HG03565 (cell line): ENCODE results near the gene NAA16.

Experiments used
- ATAC-seq: cut with Tn5 transposase; IDR thresholded peaks from one replicate; pipeline ENCODE4 v1.9.1; 2021; ENCODE audit warnings: mild to moderate bottlenecking, moderate library complexity; ENCODE audit not compliant: unreplicated experiment

The NAA16 gene

GRCh38 chr13:41302743-41303142 is 8.3 kb upstream of the NAA16 start:
- ATAC-seq = no peak

GRCh38 chr13:41304551-41304950 is 6.5 kb upstream of the NAA16 start:
- no peak for ATAC-seq

- no peak for ATAC-seq
Observed at GRCh38 chr13:41306271-41307145, 4.6 kb upstream of the NAA16 start.

- ATAC-seq = no peak
Observed at GRCh38 chr13:41307884-41308640, 3.0 kb upstream of the NAA16 start.

DNA sequence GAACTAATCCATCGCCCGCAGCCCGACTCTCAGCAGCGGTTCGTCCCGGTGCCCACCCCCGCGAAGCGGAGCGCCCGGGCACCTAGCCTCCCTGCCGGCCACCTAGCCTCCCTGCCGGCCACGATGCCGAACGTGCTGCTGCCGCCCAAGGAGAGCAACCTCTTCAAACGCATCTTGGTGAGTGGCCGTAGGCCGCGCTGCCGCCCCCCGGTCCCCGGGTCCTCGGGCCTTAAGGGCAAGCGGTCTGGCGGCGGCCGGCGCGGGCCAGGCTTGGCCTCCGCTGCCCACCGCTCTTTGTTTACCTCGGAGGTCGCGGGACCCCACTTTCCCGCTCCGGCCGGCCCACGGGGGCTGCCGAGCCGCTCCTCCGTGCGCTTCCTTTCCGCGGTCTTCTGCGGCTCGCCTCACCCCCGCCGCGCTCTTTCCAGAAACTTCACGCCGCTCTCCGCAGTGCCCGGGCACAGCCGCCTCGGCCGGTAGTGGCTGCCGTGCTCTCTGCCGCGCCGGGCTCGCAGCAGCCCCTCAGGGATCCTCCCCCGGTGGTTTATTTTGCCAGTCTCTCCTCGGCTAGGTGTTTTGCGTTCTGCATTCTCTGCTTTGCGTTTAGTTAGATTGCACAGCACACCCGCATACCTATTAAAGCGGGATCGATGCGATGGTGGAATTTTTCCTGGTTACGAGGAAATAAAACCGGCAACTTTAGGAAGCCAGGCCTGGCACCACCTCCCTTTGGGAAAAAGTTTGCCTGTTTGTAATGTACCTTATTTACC is 524 bp downstream of the NAA16 start:
- peak; percentile 30 for ATAC-seq

DNA sequence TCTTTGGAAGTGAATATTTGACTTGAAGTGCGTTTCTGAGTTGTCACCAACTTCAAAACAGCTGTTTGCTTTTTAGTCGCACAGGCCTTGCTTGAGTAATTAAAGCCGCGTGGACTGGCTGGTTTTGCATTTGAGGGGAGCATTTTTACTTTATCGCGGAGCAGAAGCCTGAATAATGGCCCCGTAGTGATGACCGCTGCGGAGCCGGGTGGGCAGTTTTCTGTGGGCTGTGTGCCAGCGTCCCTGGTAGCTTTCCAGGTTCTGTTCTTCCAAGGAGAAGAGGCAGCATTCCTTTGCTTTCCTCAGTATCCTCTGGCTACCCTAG is 1.1 kb downstream of the NAA16 start:
- ATAC-seq = no peak

DNA sequence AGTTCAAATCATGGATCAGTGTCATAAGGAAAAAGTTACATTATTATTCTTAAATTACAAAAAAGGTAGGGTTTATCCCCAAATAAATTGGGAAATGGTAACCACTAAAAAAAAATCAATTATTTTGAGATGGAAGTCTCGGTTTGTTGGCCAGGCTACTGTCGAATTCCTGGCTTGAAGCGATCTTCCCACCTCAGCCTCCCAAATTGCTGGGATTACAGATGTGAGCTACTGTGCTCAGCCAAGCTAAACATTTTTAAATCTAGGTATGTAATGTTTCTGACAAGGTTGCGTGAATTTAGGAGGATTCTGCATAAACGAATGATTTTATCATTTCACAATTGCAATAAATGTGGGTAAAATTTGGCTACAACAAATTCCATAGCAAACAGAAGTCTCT is 2.0 kb downstream of the NAA16 start:
- ATAC-seq = no peak

DNA sequence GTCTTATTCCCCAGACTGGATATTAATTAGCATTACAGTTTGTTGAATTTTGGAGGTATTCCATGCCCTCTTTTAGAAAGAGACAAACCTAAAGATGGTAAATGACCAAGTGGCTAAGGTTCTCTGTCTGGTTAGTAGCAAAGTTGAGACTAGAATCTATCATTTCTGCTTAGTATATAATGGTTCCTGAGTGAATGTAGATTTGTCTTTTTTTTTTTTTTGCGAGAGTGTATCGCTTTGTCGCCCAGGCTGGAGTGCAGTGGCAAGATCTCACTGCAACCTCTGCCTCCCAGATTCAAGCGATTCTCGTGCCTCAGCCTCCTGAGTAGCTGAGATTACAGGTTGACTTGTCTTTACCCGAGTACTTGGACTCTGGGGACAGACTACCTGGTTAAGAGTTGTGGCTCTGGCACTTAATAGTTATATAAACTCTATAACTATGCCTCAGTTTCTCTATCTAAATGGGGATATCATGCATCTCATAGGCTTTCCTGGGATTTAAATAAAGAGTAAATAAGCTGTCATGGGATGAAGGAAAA is 2.7 kb downstream of the NAA16 start:
- no peak for ATAC-seq

- ATAC-seq = no peak
Observed at GRCh38 chr13:41315443-41316047, 4.5 kb downstream of the NAA16 start.

DNA sequence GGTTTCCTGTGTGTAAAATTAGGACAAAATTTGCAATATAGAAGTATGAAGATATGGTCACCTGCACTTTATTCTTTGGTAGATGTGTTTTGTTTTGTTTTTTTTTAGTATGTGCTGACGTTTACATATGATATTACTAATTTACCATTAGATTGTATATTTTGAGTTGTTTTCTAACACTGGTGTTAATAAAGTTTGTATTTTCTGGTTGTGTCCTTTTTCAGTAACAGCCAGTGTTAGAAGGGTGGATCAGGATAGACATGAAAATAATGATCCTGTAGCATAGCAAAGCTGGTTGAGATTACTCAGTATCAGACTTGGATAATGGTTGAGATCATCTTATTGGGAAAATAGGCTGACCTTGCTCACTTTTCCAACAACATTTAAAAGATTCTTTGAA is 6.2 kb downstream of the NAA16 start:
- ATAC-seq = no peak

DNA sequence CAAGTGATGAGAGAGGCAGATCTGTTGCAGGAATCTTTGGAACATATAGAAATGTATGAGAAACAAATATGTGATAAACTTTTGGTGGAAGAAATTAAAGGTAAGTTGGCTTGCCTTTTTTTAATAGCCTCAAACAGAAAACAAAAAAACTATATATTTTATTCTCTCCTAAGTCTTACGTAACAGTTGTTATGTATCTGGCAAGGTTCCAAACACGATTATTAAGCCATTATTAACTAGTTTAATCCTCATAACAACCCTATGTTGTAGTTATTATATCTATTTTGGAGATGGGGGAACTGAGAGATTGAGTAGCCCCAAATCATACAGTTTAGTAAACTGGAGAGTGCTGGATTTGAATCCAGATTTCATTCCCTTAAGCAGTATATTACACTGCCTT is 14.7 kb downstream of the NAA16 start:
- no peak for ATAC-seq

DNA sequence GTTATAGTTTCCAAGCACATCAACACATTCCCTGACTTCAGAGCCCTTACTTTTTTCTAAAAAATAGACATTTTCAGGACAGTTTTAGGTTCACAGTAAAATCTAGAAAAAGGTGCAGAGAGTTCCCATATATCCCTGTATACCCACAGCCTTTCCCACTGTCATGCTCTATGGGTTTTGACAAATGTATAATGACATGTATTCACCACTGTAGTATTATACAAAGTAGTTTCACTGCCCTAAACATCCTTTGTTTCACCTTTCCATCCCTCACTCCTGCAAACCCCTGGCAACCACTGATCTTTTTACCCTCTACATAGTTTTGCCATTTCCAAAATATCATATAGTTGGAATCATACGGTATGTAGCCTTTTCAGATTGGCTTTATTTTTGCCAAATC is 15.6 kb downstream of the NAA16 start:
- ATAC-seq = no peak

DNA sequence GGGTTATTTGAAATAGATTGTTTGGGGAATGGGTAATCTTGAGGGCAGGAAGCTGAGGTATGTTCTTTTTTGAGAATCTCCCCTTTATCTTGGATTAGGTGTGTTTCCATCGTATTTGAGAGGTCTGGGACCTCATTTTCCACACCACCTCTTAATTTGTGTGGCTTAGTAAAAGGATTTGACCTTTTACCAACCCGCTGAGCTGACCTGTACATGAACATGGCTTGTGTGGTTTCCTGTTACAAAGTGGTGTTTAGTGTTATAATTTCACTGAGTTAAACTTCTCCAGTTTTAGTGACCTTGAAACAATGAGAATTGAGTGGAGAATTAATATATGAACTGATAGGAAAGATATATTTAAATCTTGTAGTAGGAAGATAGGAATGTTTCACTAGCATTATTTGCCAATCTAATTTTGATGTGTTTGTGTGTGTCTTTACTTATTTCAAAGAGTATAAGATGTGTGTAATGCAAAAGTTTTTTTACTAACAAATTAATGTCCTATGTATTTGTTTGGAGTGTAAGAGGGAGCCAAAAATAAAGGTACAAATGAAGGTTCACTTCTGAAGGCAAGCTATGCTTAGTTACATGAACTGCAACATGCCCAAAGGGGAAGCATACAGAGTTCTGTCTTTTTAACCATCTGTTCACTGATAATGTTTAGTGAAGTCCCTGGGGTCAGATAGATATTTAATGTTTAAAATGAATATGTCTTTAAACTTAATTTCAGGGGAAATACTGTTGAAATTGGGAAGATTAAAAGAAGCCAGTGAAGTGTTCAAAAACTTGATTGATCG is 17.1 kb downstream of the NAA16 start:
- ATAC-seq = no peak

GRCh38 chr13:41332829-41333228 is 21.8 kb downstream of the NAA16 start:
- no peak for ATAC-seq

DNA sequence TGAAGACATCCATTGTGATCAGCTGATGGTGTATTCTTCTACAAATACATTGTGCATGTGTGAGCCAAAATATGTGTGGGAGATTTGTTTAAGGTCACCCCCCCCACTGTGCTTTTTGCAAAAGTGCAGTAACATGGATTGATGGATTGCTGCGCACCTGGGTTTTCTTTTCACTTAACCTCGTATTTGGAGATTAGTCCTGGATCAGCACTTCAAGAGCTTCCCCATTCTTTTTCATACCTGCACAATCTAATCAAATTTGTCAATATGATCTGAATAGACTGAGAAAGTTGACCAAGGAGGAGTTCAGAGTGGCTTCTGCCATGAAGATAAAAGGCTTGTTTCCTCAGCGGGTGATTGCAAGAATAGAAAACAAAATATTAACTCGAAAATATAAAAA is 23.7 kb downstream of the NAA16 start:
- no peak for ATAC-seq

- ATAC-seq = no peak
Observed at GRCh38 chr13:41344358-41344757, 33.3 kb downstream of the NAA16 start.

DNA sequence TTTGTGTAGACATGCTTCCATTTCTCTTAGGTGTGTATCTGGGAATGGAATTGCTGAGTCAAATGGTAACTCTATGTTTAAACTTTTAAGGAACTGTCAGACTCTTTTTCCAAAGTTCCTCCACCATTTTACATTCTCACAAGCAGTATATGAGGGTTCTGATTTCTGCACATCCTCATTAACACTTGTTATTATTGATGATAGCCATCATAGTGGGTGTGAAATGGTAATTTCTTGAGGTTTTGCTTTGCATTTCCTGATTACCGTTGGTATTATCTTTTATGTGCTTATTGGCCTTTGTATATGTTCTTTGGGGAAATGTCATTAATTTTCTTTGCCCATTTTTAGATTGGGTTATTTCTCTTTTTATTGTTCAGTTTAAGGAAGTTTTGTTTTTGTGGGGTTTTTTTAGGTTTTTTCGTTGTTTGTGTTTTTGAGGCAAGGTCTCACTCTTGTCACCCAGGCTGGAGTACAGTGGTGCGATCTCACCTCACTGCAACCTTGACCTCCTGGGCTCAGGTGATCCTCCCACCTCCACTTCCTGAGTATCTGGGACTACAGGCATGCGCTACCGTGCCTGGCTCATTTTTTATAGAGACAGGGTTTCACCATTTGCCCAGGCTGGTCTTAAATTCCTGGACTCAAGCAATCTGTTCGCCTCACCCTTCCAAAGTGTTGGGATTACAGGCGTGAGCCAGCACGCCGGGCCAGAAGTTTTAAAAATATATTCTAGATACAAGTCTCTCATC is 34.3 kb downstream of the NAA16 start:
- ATAC-seq = no peak

DNA sequence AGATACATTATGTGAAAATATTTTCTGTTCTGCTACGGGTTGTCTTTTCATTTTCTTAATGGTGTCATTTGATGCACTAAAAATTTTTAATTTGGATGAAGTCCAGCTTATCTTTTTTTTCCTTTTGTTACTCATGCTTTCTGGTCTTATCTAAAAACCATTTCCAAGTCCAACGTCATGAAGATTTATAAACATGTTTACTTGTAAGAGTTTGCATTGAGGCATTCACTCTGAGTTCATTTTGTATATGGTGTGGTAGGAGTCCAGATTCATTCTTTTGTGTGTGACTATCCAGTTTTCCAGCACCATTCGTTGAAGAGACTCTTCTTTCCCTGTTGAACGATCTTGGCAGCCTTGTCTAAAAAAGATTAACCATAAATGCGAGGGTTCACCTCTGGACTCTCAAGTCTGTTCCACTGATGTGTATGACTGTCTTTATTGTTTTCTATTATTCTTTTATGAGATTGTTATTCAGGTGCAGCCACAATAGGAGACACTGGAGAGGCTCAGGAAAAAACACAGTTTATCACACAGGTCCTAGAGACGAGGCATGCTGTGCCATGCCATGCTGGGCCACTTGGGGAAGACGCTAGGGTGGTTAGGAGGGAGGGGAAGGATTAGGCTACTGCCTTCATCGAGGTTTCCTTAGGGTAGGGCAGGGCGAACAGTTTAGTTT is 35.0 kb downstream of the NAA16 start:
- ATAC-seq = no peak
